ENCODE data around the gene LMAN2. TPM values are rescaled to one million over a fixed set of nuclear protein-coding genes. Genes with fewer than 3 reads are reported as not detected.

LMAN2 gene
- total and polyA plus RNA-seq, 7 experiments from 2014 or later: 71.8 to 202 (median 102) TPM

DNA sequence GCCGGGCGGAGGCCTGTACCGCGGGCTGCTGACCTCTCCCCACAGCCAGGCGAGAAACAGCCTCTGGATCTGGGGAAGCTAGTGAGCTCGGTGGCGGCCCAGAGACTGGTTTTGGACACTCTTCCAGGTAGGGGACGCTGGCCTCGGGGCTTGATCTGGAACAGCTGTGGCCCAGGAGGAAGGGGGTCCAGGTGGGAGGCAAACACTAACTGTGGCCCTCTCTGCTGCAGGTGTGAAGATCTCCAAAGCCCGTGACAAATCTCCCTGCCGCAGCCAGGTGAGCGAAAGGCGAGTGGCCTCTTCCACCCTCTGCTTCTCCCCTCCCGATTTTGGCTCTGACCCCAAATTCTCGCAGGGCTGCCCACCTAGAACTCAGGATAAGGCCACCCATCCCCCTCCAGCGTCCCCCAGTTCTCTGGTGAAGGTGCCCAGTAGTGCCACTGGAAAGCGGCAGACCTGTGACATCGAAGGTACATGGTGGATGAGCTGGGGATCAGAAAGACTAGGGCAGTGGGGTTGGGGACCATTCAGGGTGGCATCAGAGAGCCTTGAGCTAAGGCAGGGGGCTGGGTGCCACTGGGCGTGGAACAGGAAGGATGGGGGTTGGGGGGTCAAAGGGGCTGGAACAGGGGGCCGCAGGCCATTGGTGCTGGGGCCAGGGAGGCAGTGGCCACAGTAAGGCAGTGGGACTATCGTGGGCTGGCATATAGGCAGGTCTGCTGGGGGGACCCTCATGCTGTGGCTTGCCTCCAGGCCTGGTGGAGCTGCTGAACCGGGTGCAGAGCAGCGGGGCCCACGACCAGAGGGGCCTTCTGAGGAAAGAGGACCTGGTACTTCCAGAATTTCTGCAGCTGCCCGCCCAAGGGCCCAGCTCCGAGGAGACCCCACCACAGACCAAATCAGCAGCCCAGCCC is 19.9 kb upstream of the LMAN2 start:
- Mint-ChIP-seq H3K27ac (peak overlapping the region; percentile 15 to 94 (median 86)), H3K4me3 (peak overlapping the region; percentile 27 to 86 (median 73)), H3K36me3 (peaks cover 12 to 40% (median 16%) of the 10 kb centered on the region in 5 donors), H3K27me3 (no peaks in the 10 kb centered on the region), H3K4me1 (peaks cover 55 to 79% (median 72%) of the 10 kb centered on the region in 7 donors), H3K9me3 (no peaks in the 10 kb centered on the region)
- peaks cover 36 to 69% of the 10 kb centered on the region in 2 donors for H3K4me1 ChIP-seq (ENCODE audit: control insufficient read depth in 2 of 2, insufficient read depth in 2 of 2, low read length in 2 of 2)
- ATAC-seq (no peak), DNase-seq (no peak)
- no peaks in the 10 kb centered on the region for H3K27me3 ChIP-seq (ENCODE audit: control insufficient read depth in 2 of 2, insufficient read depth in 2 of 2, low read length in 2 of 2)
- POLR2A ChIA-PET: interaction anchor here (1.1 to 7.3 kb wide), 14 partner anchors 13 to 84 kb away, joined by 3 to 123 read pairs (median 9); partner anchors contain the start of genes GRK6, LMAN2, PRR7 and RGS14
- CTCF ChIA-PET: interaction anchor here (0.5 to 6.0 kb wide), 19 partner anchors 7 to 1007 kb away, joined by 3 to 75 read pairs (median 7); partner anchors contain the start of genes LMAN2, RGS14 and SLC34A1
- H3K4me3 ChIP-seq (ENCODE audit: low read length): peak overlapping the region; percentile 43
- H3K27ac ChIP-seq (ENCODE audit: low read depth, low read length): peak overlapping the region; percentile 76
- H3K9me3 ChIP-seq (ENCODE audit: control insufficient read depth in 2 of 3, low read length in 3 of 3): no peaks in the 10 kb centered on the region
- intact Hi-C loops (cut with micrococcal nuclease): loop anchor here (1.0 to 2.0 kb wide), 4 partner anchors 14 to 59 kb away; partner anchors contain the start of genes LMAN2 (in 1 of the 2) and RGS14 (in 1 of the 2)
- H3K36me3 ChIP-seq (ENCODE audit: control insufficient read depth in 2 of 3, insufficient read depth in 3 of 3, low read length in 3 of 3): peaks cover 20 to 56% (median 23%) of the 10 kb centered on the region in 3 experiments

DNA sequence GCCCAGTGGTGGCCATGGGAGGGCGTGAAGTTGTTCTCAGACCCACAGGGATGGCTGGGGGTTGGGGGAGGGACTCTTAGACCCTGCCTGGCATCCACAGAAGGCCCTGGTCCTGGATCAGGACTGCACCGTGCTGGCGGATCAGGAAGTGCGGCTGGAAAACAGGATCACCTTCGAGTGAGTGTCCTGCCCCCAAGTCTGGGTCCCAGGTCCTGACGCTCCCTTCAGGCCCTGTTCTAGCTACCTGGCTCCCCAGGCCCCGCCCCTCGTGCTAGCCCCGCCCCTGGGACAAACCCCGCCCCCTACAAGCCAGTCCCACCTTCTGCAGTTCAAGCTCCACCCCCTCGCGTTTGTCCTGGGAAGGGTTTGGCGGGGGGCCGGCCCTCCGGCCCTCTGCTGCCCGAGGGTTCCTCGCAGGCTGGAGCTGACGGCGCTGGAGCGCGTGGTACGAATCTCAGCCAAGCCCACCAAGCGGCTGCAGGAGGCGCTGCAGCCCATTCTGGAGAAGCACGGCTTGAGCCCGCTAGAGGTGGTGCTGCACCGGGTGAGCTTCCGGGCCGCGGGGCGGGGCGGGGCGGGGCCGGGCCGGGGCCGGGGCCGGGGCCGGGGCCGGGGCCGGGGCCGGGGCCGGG is 19.1 kb upstream of the LMAN2 start:
- H3K9me3 ChIP-seq (ENCODE audit: control insufficient read depth in 2 of 3, low read length in 3 of 3): no peaks in the 10 kb centered on the region
- H3K27me3 Mint-ChIP-seq: no peaks in the 10 kb centered on the region
- peak in 7 of 9 donors; percentile 36 to 74 (median 65) for DNase-seq
- ATAC-seq: peak; percentile 90
- intact Hi-C loops (cut with micrococcal nuclease): loop anchor here (1.0 to 2.0 kb wide), 5 partner anchors 8 to 127 kb away; partner anchors contain the start of genes LMAN2 (in 1 of the 2) and PDLIM7 (in 1 of the 2)
- H3K27ac Mint-ChIP-seq: peak overlapping the region in 7 of 9 donors; percentile 33 to 94 (median 86)
- H3K27ac ChIP-seq (ENCODE audit: low read depth, low read length): peak overlapping the region; percentile 76
- no peaks in the 10 kb centered on the region for H3K9me3 Mint-ChIP-seq
- CTCF ChIA-PET: interaction anchor here (0.5 to 6.0 kb wide), 17 partner anchors 8 to 1006 kb away, joined by 3 to 75 read pairs (median 7); partner anchors contain the start of genes LMAN2, RGS14 and SLC34A1
- H3K36me3 Mint-ChIP-seq: peaks cover 12 to 44% (median 18%) of the 10 kb centered on the region in 5 donors
- H3K4me3 ChIP-seq (ENCODE audit: low read length): no peak overlapping the region
- no peaks in the 10 kb centered on the region for H3K27me3 ChIP-seq (ENCODE audit: control insufficient read depth in 2 of 2, insufficient read depth in 2 of 2, low read length in 2 of 2)
- peak overlapping the region in 7 of 10 donors; percentile 20 to 79 (median 64) for H3K4me3 Mint-ChIP-seq
- H3K4me1 ChIP-seq (ENCODE audit: control insufficient read depth in 2 of 2, insufficient read depth in 2 of 2, low read length in 2 of 2): peaks cover 36 to 73% of the 10 kb centered on the region in 2 donors
- peaks cover 51 to 80% (median 70%) of the 10 kb centered on the region in 7 donors for H3K4me1 Mint-ChIP-seq
- H3K36me3 ChIP-seq (ENCODE audit: control insufficient read depth in 2 of 3, insufficient read depth in 3 of 3, low read length in 3 of 3): peaks cover 24 to 64% (median 25%) of the 10 kb centered on the region in 3 experiments
- POLR2A ChIA-PET: interaction anchor here (0.7 to 7.3 kb wide), 17 partner anchors 12 to 84 kb away, joined by 3 to 123 read pairs (median 5); partner anchors contain the start of genes GRK6, LMAN2, PRR7 and RGS14

DNA sequence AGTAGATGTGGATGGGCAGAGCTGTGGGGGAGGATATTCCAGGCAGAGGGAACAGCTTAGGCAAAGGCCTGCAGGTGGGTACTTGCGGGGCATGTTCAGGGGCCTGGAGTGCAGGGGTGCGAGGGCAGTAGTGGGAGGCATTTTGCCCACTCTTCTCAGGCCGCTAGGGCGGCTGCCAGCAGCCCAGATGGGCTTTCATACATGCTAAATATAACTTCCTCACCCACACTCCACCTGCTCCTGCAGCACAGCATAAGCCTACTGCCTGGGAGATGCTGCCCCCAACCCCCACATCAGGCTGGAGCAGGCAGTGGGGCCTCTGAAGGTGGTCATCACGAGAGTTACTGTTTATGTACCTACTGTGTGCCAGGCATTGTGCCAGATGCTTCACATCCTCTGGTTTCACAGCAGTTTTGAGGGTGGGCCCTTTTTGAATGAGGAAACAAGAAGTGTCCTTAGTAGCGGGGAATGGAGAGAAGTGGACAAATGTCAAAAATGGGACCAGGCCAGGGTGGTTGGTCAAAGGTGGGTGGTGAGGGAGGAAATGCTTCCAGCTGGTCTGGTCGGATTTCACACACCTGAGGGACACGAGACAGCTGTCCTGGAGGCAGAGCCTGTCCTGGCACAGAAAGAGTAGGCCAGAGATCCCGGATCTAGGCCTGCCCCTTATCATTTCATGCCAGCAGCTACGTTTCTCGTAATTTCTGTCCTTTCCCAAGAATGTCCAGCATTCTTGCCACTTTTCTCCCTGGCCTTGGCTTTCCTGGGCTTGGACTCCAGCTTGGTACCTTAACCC is 18.4 kb upstream of the LMAN2 start:
- Histone ChIP-seq H3K27ac (ENCODE audit: low read depth, low read length) (peak overlapping the region; percentile 51), H3K36me3 (ENCODE audit: control insufficient read depth in 2 of 3, insufficient read depth in 3 of 3, low read length in 3 of 3) (peaks cover 25 to 67% (median 26%) of the 10 kb centered on the region in 3 experiments), H3K4me3 (ENCODE audit: low read length) (no peak overlapping the region), H3K4me1 (ENCODE audit: control insufficient read depth in 2 of 2, insufficient read depth in 2 of 2, low read length in 2 of 2) (peaks cover 38 to 71% of the 10 kb centered on the region in 2 donors), H3K9me3 (ENCODE audit: control insufficient read depth in 2 of 3, low read length in 3 of 3) (no peaks in the 10 kb centered on the region), H3K27me3 (ENCODE audit: control insufficient read depth in 2 of 2, insufficient read depth in 2 of 2, low read length in 2 of 2) (no peaks in the 10 kb centered on the region)
- Mint-ChIP-seq H3K36me3 (peaks cover 12 to 40% (median 18%) of the 10 kb centered on the region in 5 donors), H3K4me3 (peak overlapping the region in 8 of 10 donors; percentile 12 to 75 (median 56)), H3K27me3 (no peaks in the 10 kb centered on the region), H3K9me3 (no peaks in the 10 kb centered on the region), H3K4me1 (peaks cover 46 to 80% (median 69%) of the 10 kb centered on the region in 7 donors), H3K27ac (peak overlapping the region; percentile 50 to 96 (median 90))
- ChIA-PET POLR2A (interaction anchor here (0.6 to 7.3 kb wide), 17 partner anchors 9 to 85 kb away, joined by 3 to 123 read pairs (median 3); partner anchors contain the start of genes GRK6, LMAN2, PRR7 and RGS14), CTCF (interaction anchor here (0.6 to 6.0 kb wide), 15 partner anchors 9 to 134 kb away, joined by 3 to 75 read pairs (median 7); partner anchors contain the start of genes LMAN2, PDLIM7, RGS14 and SLC34A1)
- DNase-seq: no peak
- ATAC-seq: no peak
- intact Hi-C loops (cut with micrococcal nuclease): loop anchor here (1.0 to 2.0 kb wide), 5 partner anchors 8 to 127 kb away; partner anchors contain the start of genes LMAN2 (in 1 of the 2) and PDLIM7 (in 1 of the 2)

DNA sequence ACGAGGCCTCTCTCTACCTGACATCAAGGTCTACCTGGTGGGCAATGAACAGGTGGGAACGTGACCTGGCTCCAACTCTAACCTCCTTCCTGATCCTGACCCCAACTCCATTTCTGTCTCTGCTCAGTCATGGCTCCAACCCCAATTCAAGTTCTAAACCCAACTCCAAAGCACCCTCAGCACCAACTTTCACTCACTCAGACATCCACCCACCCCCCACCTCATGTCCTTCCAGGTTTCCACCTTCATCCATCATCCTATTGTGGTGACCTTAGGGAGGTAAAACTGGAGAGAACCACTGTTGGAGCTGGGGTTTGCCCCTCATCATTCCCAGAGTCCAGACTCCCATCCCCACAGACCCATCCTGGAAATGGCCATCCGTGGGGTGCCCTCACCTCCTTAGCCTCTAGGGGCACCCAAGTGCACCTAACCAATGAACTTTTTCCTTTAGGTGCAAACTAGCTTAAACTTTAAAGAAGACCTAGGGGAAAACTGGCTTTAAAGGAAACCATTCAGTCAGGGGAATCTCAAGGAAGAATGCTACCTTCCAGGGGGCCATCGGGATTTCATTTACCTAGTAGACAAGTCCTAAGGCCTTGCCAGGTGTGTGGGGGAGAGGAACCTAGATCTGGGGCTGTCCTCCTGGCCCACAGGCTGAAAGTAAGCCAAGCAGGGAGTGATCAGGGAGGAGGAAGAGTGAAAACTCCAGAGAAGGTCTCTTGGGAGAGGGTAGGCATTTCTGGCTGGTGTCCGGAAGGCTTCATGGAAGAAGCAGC is 17.6 kb upstream of the LMAN2 start:
- no peaks in the 10 kb centered on the region for H3K27me3 ChIP-seq (ENCODE audit: control insufficient read depth in 2 of 2, insufficient read depth in 2 of 2, low read length in 2 of 2)
- ChIA-PET POLR2A (interaction anchor here (0.6 to 7.3 kb wide), 12 partner anchors 9 to 78 kb away, joined by 3 to 123 read pairs (median 4); partner anchors contain the start of genes LMAN2, PRR7, RGS14 and SLC34A1), CTCF (interaction anchor here (0.6 to 6.0 kb wide), 11 partner anchors 8 to 135 kb away, joined by 3 to 75 read pairs (median 6); partner anchors contain the start of genes PDLIM7 and SLC34A1)
- intact Hi-C loops (cut with micrococcal nuclease): no loop called here
- DNase-seq: peak in 3 of 9 donors; percentile 31 to 44 (median 40)
- H3K36me3 ChIP-seq (ENCODE audit: control insufficient read depth in 2 of 3, insufficient read depth in 3 of 3, low read length in 3 of 3): peaks cover 25 to 73% (median 26%) of the 10 kb centered on the region in 3 experiments
- no peaks in the 10 kb centered on the region for H3K9me3 ChIP-seq (ENCODE audit: control insufficient read depth in 2 of 3, low read length in 3 of 3)
- Mint-ChIP-seq H3K4me1 (peaks cover 46 to 80% (median 66%) of the 10 kb centered on the region in 7 donors), H3K4me3 (peak overlapping the region in 9 of 10 donors; percentile 44 to 75 (median 55)), H3K36me3 (peaks cover 10 to 40% (median 18%) of the 10 kb centered on the region in 5 donors), H3K27ac (peak overlapping the region; percentile 50 to 96 (median 86)), H3K27me3 (no peaks in the 10 kb centered on the region), H3K9me3 (no peaks in the 10 kb centered on the region)
- peak overlapping the region; percentile 22 for H3K27ac ChIP-seq (ENCODE audit: low read depth, low read length)
- no peak overlapping the region for H3K4me3 ChIP-seq (ENCODE audit: low read length)
- H3K4me1 ChIP-seq (ENCODE audit: control insufficient read depth in 2 of 2, insufficient read depth in 2 of 2, low read length in 2 of 2): peaks cover 45 to 71% of the 10 kb centered on the region in 2 donors
- ATAC-seq: no peak
